PC-9 (cell line): ENCODE data around the gene ACAP3. TPM values are rescaled to one million over a fixed set of nuclear protein-coding genes. Genes with fewer than 3 reads are reported as not detected.

Source experiments
- BruUV-seq: library from RNA; stranded (reverse); fragments of 400-500 nt; replicated peaks from 2 replicates; lab custom pipeline; 2021; lab: Mats Ljungman, UMichigan
- CTCF ChIA-PET: fragments of 300-600 bp; sonication (Branson Sonifier 250); formaldehyde crosslinking; loops from one replicate; lab custom pipeline; 2022; ENCODE audit warnings: antibody characterized with exemption; lab: Charles Lee
- POLR2A ChIA-PET: fragments of 300-600 bp; sonication (Branson Sonifier 250); formaldehyde crosslinking; loops from one replicate; lab custom pipeline; 2022; ENCODE audit warnings: antibody characterized with exemption; ENCODE audit not compliant: unreplicated experiment; lab: Charles Lee
- DNase-seq, 2 experiments: peaks; one replicate each; pipeline versions ENCODE4 v3.0.0 to v3.0.0-alpha.2; 2015 to 2022; ENCODE audit warnings: mixed read lengths in 1 of 2
- H2AFZ ChIP-seq: fragments of 200-600 bp; sonication (generic); 2 replicates; pipeline ENCODE4 v1.8.1; 2017; ENCODE audit warnings: antibody characterized with exemption
- H3F3A ChIP-seq: fragments of 200-600 bp; sonication (generic); 2 replicates; pipeline ENCODE4 v1.8.1; 2017; ENCODE audit warnings: antibody characterized with exemption, mild to moderate bottlenecking, low read depth; ENCODE audit not compliant: insufficient read depth
- H3K27ac ChIP-seq: fragments of 200-600 bp; sonication (generic); 2 replicates; pipeline ENCODE4 v1.6.1; 2016; ENCODE audit warnings: mixed run types
- H3K27me3 ChIP-seq: fragments of 200-600 bp; sonication (generic); 2 replicates; pipeline ENCODE4 v1.6.1; 2016; ENCODE audit warnings: low read depth, mixed run types; ENCODE audit not compliant: insufficient read depth
- H3K36me3 ChIP-seq: fragments of 200-600 bp; sonication (generic); 2 replicates; pipeline ENCODE4 v1.6.1; 2016; ENCODE audit warnings: low read depth, mixed run types
- H3K4me1 ChIP-seq: fragments of 200-600 bp; sonication (generic); replicated peaks from 2 replicates; pipeline ENCODE4 v1.6.1; 2016; ENCODE audit warnings: mixed run types; ENCODE audit not compliant: insufficient read depth
- H3K4me2 ChIP-seq: fragments of 200-600 bp; sonication (generic); 2 replicates; pipeline ENCODE4 v1.6.1; 2017; ENCODE audit warnings: mixed run types
- H3K4me3 ChIP-seq: fragments of 200-600 bp; sonication (generic); 2 replicates; pipeline ENCODE4 v1.6.1; 2016; ENCODE audit warnings: mixed run types
- H3K79me2 ChIP-seq: fragments of 200-600 bp; sonication (generic); 2 replicates; pipeline ENCODE4 v1.6.1; 2017; ENCODE audit warnings: low read depth, mixed run types
- H3K9me2 ChIP-seq: fragments of 200-600 bp; sonication (generic); 2 replicates; pipeline ENCODE4 v1.8.1; 2017; ENCODE audit warnings: mild to moderate bottlenecking; ENCODE audit not compliant: insufficient read depth
- H3K9me3 ChIP-seq: fragments of 200-600 bp; sonication (generic); 2 replicates; pipeline ENCODE4 v1.8.1; 2016; ENCODE audit warnings: low read depth; ENCODE audit not compliant: insufficient read depth
- H4K20me1 ChIP-seq: fragments of 200-600 bp; sonication (generic); 2 replicates; pipeline ENCODE4 v1.8.1; 2017; ENCODE audit not compliant: insufficient read depth
- EZH2 ChIP-seq: fragments of 200-600 bp; sonication (generic); IDR thresholded peaks from 2 replicates; pipeline ENCODE4 v1.8.0; 2017; ENCODE audit warnings: antibody characterized with exemption, low read depth
- intact Hi-C: fragments of 100-400 bp; cut with micrococcal nuclease; formaldehyde crosslinking; loops from one replicate; pipeline ENCODE4 v1.10.0; 2022; ENCODE audit not compliant: unreplicated experiment
- total RNA-seq: library from RNA; stranded (reverse); gene quantifications from 2 replicates; pipeline ENCODE4 v1.2.3, GENCODE V29; 2021
- TF ChIP-seq, protein P1 (sequence below): fragments of 200-600 bp; sonication (generic); conservative IDR thresholded peaks from 2 replicates; pipeline ENCODE4 v1.6.1; 2017; ENCODE audit warnings: mixed run types, antibody characterized with exemption, mild to moderate bottlenecking, moderate library complexity

Gene ACAP3
- total RNA-seq, 1 experiment from 2014 or later, result 54.8 TPM

DNA sequence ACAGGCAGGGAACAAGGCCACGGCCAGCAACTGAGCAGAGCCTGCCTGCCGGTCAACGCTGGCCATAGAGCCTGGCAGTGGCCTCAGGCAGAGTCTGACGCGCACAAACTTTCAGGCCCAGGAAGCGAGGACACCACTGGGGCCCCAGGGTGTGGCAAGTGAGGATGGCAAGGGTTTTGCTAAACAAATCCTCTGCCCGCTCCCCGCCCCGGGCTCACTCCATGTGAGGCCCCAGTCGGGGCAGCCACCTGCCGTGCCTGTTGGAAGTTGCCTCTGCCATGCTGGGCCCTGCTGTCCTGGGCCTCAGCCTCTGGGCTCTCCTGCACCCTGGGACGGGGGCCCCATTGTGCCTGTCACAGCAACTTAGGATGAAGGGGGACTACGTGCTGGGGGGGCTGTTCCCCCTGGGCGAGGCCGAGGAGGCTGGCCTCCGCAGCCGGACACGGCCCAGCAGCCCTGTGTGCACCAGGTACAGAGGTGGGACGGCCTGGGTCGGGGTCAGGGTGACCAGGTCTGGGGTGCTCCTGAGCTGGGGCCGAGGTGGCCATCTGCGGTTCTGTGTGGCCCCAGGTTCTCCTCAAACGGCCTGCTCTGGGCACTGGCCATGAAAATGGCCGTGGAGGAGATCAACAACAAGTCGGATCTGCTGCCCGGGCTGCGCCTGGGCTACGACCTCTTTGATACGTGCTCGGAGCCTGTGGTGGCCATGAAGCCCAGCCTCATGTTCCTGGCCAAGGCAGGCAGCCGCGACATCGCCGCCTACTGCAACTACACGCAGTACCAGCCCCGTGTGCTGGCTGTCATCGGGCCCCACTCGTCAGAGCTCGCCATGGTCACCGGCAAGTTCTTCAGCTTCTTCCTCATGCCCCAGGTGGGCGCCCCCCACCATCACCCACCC lies 23.6 kb upstream of the ACAP3 start, which contains the start of gene TAS1R3:
TAS1R3 (plus strand) TSS at position 213 of the 898 bp plus-strand sequence; CDS start at position 279, 66 bp downstream.
- H3K9me2 ChIP-seq, result no peaks in the 10 kb centered on the region
- H3K4me1 ChIP-seq, result peaks cover 19% of the 10 kb centered on the region
- no peak within 1 kb of the TSS for H3K4me3 ChIP-seq
- no peaks in the 10 kb centered on the region for H3K36me3 ChIP-seq
- H3K27me3 ChIP-seq, result no peaks in the 10 kb centered on the region
- H3K9me3 ChIP-seq, result no peaks in the 10 kb centered on the region
- TF ChIP-seq EZH2, result no peak
- TF ChIP-seq, protein P1, sequence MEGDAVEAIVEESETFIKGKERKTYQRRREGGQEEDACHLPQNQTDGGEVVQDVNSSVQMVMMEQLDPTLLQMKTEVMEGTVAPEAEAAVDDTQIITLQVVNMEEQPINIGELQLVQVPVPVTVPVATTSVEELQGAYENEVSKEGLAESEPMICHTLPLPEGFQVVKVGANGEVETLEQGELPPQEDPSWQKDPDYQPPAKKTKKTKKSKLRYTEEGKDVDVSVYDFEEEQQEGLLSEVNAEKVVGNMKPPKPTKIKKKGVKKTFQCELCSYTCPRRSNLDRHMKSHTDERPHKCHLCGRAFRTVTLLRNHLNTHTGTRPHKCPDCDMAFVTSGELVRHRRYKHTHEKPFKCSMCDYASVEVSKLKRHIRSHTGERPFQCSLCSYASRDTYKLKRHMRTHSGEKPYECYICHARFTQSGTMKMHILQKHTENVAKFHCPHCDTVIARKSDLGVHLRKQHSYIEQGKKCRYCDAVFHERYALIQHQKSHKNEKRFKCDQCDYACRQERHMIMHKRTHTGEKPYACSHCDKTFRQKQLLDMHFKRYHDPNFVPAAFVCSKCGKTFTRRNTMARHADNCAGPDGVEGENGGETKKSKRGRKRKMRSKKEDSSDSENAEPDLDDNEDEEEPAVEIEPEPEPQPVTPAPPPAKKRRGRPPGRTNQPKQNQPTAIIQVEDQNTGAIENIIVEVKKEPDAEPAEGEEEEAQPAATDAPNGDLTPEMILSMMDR, result no peak
- ChIA-PET POLR2A (no interaction called here), CTCF (no interaction called here)
- BruUV-seq, result no TSS peak
- no peak within 1 kb of the TSS for H2AFZ ChIP-seq
- H3F3A ChIP-seq, result peaks cover 31% of the 10 kb centered on the region; the same call in 1 of the 2 replicates
- H3K4me2 ChIP-seq, result peak within 1 kb of the TSS; percentile 65
- peak in 1 of 2 experiments; percentile 69 for DNase-seq
- peak within 1 kb of the TSS; percentile 10; the same call in 1 of the 2 replicates for H3K27ac ChIP-seq
- peaks cover 3% of the 10 kb centered on the region; the same call in 1 of the 2 replicates for H4K20me1 ChIP-seq
- peaks cover 11% of the 10 kb centered on the region for H3K79me2 ChIP-seq
- intact Hi-C loops, result loop anchor here (2.0 kb wide), 1 partner anchor 13 kb away; no protein-coding TSS in a partner anchor

DNA sequence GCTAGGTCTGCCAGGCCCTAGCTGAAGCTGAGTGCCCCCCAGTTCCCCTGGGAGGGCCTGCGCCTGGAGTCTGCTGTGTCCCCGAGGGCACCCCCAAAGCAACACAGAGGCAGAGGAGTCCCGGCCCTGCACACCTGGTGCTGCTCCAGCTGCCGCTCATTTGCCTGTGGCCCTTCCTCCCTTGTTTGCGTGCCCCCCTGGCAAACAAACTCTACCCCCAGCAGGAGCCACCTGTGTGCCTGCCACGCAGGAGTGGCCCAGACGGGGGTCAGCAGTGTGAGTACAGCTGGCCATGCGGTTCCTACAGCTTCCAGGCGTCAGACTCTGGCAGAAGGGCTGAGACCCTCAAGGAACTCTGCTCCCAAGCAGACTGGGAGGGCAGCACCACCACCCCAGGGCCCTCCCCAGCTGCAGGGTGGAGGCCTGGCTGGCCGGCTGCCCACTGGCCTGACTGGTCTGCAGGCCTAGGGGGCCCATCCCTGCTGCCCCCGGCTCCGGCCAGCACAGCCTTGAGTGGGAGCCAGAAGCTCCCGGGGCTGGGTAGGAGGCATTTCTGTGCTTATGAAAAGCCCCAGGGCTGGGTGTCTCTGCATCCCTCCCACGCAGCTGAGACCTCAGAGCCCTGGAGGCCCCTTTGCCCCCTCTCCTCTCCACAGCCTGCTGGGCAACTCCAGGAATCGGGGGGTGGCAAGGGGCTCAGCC lies 22.8 kb upstream of the ACAP3 start:
- ChIA-PET POLR2A (no interaction called here), CTCF (no interaction called here)
- peak overlapping the region; percentile 10; the same call in 1 of the 2 replicates for H3K27ac ChIP-seq
- no peaks in the 10 kb centered on the region for H3K9me2 ChIP-seq
- H3K9me3 ChIP-seq, result no peaks in the 10 kb centered on the region
- peak in 1 of 2 experiments; percentile 73 for DNase-seq
- intact Hi-C loops, result loop anchor here (2.0 kb wide), 1 partner anchor 14 kb away; no protein-coding TSS in a partner anchor
- no peaks in the 10 kb centered on the region for H3K36me3 ChIP-seq
- H3K27me3 ChIP-seq, result no peaks in the 10 kb centered on the region
- TF ChIP-seq EZH2, result no peak
- peaks cover 19% of the 10 kb centered on the region for H3K79me2 ChIP-seq
- no TSS peak for BruUV-seq
- no peak overlapping the region for H3K4me3 ChIP-seq
- peaks cover 4% of the 10 kb centered on the region; the same call in 1 of the 2 replicates for H4K20me1 ChIP-seq
- H3K4me1 ChIP-seq, result peaks cover 26% of the 10 kb centered on the region
- peak overlapping the region; percentile 65 for H3K4me2 ChIP-seq
- H2AFZ ChIP-seq, result no peak overlapping the region
- peaks cover 35% of the 10 kb centered on the region; the same call in 1 of the 2 replicates for H3F3A ChIP-seq

DNA sequence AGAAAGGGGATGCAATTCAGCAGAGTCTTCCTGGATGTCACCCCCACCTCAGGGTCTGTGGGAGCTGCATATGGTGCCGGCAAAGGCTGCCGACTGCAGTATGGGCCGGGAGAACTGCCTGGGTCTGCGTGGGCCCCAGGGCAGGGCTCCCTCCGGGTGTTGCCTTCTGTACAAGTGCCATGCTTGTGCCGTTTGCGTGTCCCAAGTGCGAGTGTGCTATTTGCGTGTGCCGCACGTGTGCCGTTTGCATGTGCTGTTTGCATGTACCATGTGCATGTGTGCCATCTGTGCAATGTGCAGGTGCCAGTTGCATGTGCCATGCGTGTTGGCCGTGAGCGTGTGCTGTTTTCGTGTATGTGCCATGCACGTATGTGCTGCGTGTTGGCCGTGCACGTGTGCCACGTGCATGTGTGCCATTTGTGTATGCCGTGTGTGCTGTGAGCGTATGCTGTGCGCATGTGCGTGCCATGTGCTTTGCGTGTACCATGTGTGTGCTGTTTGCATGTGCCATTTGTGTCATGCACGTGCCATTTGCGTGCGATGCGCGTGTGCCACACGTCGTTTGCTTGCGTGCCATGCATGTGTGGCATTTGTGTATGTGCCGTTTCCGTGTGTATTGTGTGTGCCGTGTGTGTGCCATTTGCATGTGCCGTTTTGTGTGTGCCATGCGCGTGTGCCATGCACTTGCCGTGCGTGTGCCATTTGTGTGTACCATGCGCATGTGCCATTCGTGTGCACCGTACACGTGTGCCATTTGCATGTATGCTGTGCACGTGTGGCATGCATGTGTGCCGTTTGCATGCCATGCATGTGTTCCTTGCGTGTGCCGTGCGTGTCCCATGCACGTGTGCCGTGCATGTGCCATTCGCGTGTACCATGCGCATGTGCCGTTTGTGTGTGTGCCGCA lies 21.8 kb upstream of the ACAP3 start:
- DNase-seq, result no peak
- TF ChIP-seq, protein P1, result no peak
- TF ChIP-seq EZH2, result no peak
- no peak overlapping the region for H3K27ac ChIP-seq
- ChIA-PET POLR2A (no interaction called here), CTCF (no interaction called here)
- H3K9me3 ChIP-seq, result no peaks in the 10 kb centered on the region
- H4K20me1 ChIP-seq, result peaks cover 4% of the 10 kb centered on the region; the same call in 1 of the 2 replicates
- intact Hi-C loops, result loop anchor here (2.0 kb wide), 1 partner anchor 15 kb away; no protein-coding TSS in a partner anchor
- BruUV-seq, result no TSS peak
- H3K4me2 ChIP-seq, result 0 out of 2 replicates have a peak overlapping the region, but pooled peaks have one; percentile 65
- H3K36me3 ChIP-seq, result no peaks in the 10 kb centered on the region
- H3K27me3 ChIP-seq, result no peaks in the 10 kb centered on the region
- peaks cover 26% of the 10 kb centered on the region for H3K4me1 ChIP-seq
- H2AFZ ChIP-seq, result no peak overlapping the region
- H3K4me3 ChIP-seq, result no peak overlapping the region
- peaks cover 41% of the 10 kb centered on the region; the same call in 1 of the 2 replicates for H3F3A ChIP-seq
- H3K9me2 ChIP-seq, result no peaks in the 10 kb centered on the region
- peaks cover 27% of the 10 kb centered on the region for H3K79me2 ChIP-seq
